Vagina (tissue), 2 donors: ENCODE results near the gene GYPC.

Experiments used
- CTCF ChIP-seq, 3 experiments: fragments of 450-650 bp in 2 of 3; fragments of 200-600 bp in 1 of 3; sonication (generic) in 1 of 3; IDR thresholded peaks; one replicate each; pipeline ENCODE4 v1.5.1; 2017 to 2019; ENCODE audit warnings: antibody characterized with exemption in 3 of 3, mild to moderate bottlenecking in 2 of 3, moderate library complexity in 2 of 3
- POLR2A ChIP-seq, 2 donors: fragments of 450-650 bp; IDR thresholded peaks; one replicate each; pipeline ENCODE4 v1.6.1; 2017; ENCODE audit warnings: antibody characterized with exemption in 2 of 2, mild to moderate bottlenecking in 2 of 2, moderate library complexity in 2 of 2
- POLR2AphosphoS5 ChIP-seq, 2 donors: sonication (generic); formaldehyde crosslinking; IDR thresholded peaks; one replicate each; pipeline ENCODE4 v1.9.0; 2017; ENCODE audit warnings: antibody characterized with exemption in 2 of 2, mild to moderate bottlenecking in 2 of 2, low read depth in 1 of 2; ENCODE audit not compliant: insufficient read depth in 1 of 2

- TF ChIP-seq CTCF (IDR thresholded peaks at IDR 0.05) (no peak), POLR2A (IDR thresholded peaks at IDR 0.05) (no peak), POLR2AphosphoS5 (IDR thresholded peaks at IDR 0.05; ENCODE audit: insufficient read depth in 1 of 2, low read depth in 1 of 2) (no peak)
Measured at GRCh38 chr2:126663184-126663963, 7.4 kb downstream of the GYPC start.
